Hepatocyte (in vitro differentiated cells): ENCODE measurements around the gene UBL4A.

ENCODE experiments used
- CTCF ChIP-seq: fragments of 200-600 bp; sonication (generic); IDR thresholded peaks from 2 replicates; pipeline ENCODE4 v1.5.1; 2016; ENCODE audit warnings: antibody characterized with exemption, mild to moderate bottlenecking; ENCODE audit not compliant: poor library complexity
- EZH2 ChIP-seq: fragments of 200-600 bp; sonication (generic); IDR thresholded peaks from 2 replicates; pipeline ENCODE4 v1.6.1; 2016; ENCODE audit warnings: antibody characterized with exemption, mild to moderate bottlenecking, borderline replicate concordance

GRCh38 chrX:154462396-154462795 is 24.0 kb downstream of the UBL4A start:
- TF ChIP-seq CTCF (no peak), EZH2 (no peak)
